GM12872 (cell line): ENCODE results near the gene RNF40.

Source experiments
- TF ChIP-seq, protein P1 (sequence below): IDR thresholded peaks from 3 replicates; pipeline ENCODE4 v1.5.1; 2011; ENCODE audit warnings: low read depth, mild to moderate bottlenecking, low read length, moderate library complexity; ENCODE audit not compliant: insufficient read depth

RNF40 gene

DNA sequence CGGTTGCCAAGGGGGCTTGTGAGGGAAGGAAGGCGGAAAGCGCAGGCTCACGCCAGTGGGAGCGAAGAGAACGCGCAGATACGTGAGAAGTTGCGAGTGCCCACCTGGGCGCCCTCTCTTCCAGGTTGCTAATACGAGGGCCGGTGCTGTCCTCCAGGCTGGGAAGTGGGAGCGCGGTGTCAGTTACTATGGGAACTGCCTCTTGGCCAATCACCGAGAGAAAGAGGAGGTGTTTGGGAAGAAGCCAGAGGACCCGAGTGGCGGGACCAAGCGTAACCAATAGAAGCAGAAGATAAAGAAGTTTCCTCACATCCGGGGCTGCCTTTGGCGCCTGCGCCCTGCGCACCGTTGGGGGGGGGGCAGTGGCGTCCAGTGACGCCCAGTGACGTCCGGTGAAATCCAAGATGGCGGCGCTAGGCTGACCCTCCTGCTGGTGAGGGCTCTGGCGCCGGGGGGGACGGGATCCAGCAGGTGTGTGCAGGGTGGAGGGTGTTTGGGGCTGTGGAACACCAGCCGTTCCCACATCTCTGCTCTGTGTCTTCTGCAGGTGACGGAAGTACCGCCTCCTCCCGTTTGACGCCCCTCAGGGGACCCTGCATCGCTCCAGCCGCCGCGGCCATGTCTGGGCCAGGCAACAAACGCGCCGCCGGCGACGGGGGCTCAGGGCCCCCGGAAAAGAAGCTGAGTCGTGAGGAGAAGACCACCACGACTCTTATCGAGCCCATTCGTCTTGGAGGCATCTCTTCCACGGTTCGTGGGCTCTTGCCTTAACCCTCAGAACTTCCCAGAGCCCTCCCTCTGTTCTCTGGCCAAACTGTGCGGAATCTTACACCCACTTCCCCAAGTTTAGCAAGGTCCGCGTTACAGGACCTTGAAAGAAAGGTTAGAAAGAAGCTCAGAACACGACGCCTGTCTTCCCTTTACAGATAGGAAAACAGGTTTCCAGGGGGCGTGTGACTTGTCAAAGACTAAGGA, at the start of gene RNF40, which contains the start of gene CFAP119:
TSS of gene RNF40 (plus strand) at position 395 of the 975 bp plus-strand sequence. CDS start at position 619, 224 bp downstream.
TSS of gene CFAP119 (minus strand) at position 135 of the 975 bp plus-strand sequence. CDS start 314 bp downstream, outside the sequence.
- TF ChIP-seq, protein P1, sequence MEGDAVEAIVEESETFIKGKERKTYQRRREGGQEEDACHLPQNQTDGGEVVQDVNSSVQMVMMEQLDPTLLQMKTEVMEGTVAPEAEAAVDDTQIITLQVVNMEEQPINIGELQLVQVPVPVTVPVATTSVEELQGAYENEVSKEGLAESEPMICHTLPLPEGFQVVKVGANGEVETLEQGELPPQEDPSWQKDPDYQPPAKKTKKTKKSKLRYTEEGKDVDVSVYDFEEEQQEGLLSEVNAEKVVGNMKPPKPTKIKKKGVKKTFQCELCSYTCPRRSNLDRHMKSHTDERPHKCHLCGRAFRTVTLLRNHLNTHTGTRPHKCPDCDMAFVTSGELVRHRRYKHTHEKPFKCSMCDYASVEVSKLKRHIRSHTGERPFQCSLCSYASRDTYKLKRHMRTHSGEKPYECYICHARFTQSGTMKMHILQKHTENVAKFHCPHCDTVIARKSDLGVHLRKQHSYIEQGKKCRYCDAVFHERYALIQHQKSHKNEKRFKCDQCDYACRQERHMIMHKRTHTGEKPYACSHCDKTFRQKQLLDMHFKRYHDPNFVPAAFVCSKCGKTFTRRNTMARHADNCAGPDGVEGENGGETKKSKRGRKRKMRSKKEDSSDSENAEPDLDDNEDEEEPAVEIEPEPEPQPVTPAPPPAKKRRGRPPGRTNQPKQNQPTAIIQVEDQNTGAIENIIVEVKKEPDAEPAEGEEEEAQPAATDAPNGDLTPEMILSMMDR, result no peak

GRCh38 chr16:30715750-30716445, 46.2 kb upstream of the RNF40 start:
- TF ChIP-seq, protein P1, result no peak

GRCh38 chr16:30720086-30720485, 42.0 kb upstream of the RNF40 start:
- TF ChIP-seq, protein P1, result no peak

DNA sequence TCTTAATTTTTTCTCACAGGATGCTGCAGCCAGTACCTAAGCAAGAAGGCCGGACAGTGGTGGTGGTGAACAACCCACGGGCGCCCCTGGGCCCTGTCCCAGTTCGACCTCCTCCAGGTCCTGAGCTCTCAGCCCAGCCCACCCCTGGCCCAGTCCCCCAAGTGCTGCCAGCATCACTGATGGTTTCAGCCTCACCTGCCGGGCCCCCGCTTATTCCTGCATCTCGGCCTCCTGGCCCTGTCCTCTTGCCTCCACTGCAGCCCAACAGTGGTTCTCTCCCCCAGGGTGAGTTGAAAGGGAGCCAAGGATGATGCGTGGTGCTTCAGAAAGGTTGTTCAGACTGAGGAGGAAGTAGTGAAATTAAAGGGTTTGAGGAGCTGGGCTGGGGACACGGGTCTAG, 41.4 kb upstream of the RNF40 start:
- TF ChIP-seq, protein P1, result no peak

DNA sequence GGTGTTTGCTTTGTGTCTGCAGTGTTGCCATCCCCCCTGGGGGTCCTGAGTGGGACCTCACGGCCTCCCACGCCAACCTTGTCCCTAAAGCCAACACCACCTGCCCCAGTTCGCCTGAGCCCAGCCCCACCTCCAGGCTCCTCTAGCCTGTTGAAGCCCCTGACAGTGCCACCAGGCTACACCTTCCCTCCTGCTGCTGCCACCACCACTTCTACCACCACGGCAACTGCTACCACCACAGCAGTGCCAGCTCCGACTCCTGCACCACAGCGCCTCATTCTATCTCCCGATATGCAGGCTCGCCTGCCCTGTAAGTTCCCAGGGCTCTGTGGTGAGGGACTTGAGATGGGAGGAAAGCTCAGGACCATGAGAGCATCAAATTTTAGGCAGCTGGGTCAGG, 41.0 kb upstream of the RNF40 start:
- TF ChIP-seq, protein P1, result no peak

GRCh38 chr16:30721606-30722005, 40.5 kb upstream of the RNF40 start:
- TF ChIP-seq, protein P1, result no peak

DNA sequence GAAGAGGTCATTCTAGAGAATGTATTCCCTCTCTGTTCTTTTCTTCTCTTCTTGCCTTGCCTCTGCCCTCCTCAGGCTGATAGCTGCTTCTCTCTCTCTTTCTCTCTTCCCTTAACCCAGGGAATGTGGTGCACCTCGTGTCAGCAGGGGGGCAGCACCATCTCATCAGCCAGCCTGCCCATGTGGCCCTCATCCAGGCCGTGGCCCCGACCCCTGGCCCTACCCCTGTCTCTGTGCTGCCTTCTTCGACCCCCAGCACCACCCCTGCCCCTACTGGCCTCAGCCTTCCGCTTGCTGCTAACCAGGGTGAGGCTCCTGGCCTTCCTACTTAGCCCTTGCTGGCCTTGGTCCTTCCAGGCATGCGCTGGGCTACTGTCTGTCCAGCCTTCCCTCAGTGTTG, 39.7 kb upstream of the RNF40 start:
- TF ChIP-seq, protein P1, result no peak
